ENCODE results near the gene CEP128.

The CEP128 gene

GRCh38 chr14:80608563-80608962, 333.0 kb downstream of the CEP128 start:
- H3K4me2 ChIP-seq (ENCODE audit: insufficient read depth, low read length): no peak overlapping the region
- no peaks in the 10 kb centered on the region for H3K9me3 ChIP-seq (ENCODE audit: insufficient read depth, low read length, severe bottlenecking)
- no peak overlapping the region for H3K9ac ChIP-seq (ENCODE audit: low read depth, low read length)
- H3K27me3 ChIP-seq (ENCODE audit: insufficient read depth, low read length, poor library complexity): no peaks in the 10 kb centered on the region
- no peaks in the 10 kb centered on the region for H3K79me2 ChIP-seq (ENCODE audit: insufficient read depth, low read length)
- TF ChIP-seq, protein P1, sequence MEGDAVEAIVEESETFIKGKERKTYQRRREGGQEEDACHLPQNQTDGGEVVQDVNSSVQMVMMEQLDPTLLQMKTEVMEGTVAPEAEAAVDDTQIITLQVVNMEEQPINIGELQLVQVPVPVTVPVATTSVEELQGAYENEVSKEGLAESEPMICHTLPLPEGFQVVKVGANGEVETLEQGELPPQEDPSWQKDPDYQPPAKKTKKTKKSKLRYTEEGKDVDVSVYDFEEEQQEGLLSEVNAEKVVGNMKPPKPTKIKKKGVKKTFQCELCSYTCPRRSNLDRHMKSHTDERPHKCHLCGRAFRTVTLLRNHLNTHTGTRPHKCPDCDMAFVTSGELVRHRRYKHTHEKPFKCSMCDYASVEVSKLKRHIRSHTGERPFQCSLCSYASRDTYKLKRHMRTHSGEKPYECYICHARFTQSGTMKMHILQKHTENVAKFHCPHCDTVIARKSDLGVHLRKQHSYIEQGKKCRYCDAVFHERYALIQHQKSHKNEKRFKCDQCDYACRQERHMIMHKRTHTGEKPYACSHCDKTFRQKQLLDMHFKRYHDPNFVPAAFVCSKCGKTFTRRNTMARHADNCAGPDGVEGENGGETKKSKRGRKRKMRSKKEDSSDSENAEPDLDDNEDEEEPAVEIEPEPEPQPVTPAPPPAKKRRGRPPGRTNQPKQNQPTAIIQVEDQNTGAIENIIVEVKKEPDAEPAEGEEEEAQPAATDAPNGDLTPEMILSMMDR (IDR thresholded peaks at IDR 0.05; ENCODE audit: borderline replicate concordance, extremely low read depth, low read length, poor library complexity, severe bottlenecking): no peak
- no peak for TF ChIP-seq EZH2 (IDR thresholded peaks at IDR 0.05; ENCODE audit: borderline replicate concordance, low read depth, low read length, severe bottlenecking)
- ATAC-seq (ENCODE audit: insufficient read depth, low read depth): no peak
- no peaks in the 10 kb centered on the region for H3K36me3 ChIP-seq (ENCODE audit: insufficient read depth, low read length)
- DNase-seq: no peak
- no peaks in the 10 kb centered on the region for H3K4me1 ChIP-seq (ENCODE audit: insufficient read depth, low read length)
- no peaks in the 10 kb centered on the region for H4K20me1 ChIP-seq (ENCODE audit: insufficient read depth, low read length)
- H2AFZ ChIP-seq (ENCODE audit: low read depth, low read length): no peak overlapping the region
- H3K27ac ChIP-seq (ENCODE audit: low read length): no peak overlapping the region
- H3K4me3 ChIP-seq (ENCODE audit: low read depth in 1 of 2, low read length in 2 of 2): no peak overlapping the region

- Histone ChIP-seq H3K4me2 (ENCODE audit: insufficient read depth, low read length) (no peak overlapping the region), H3K79me2 (ENCODE audit: insufficient read depth, low read length) (no peaks in the 10 kb centered on the region), H3K4me1 (ENCODE audit: insufficient read depth, low read length) (no peaks in the 10 kb centered on the region), H4K20me1 (ENCODE audit: insufficient read depth, low read length) (no peaks in the 10 kb centered on the region), H3K27ac (ENCODE audit: low read length) (no peak overlapping the region), H3K9ac (ENCODE audit: low read depth, low read length) (no peak overlapping the region), H3K9me3 (ENCODE audit: insufficient read depth, low read length, severe bottlenecking) (no peaks in the 10 kb centered on the region), H3K4me3 (ENCODE audit: low read depth in 1 of 2, low read length in 2 of 2) (no peak overlapping the region), H3K36me3 (ENCODE audit: insufficient read depth, low read length) (no peaks in the 10 kb centered on the region), H3K27me3 (ENCODE audit: insufficient read depth, low read length, poor library complexity) (no peaks in the 10 kb centered on the region), H2AFZ (ENCODE audit: low read depth, low read length) (no peak overlapping the region)
- no peak for ATAC-seq (ENCODE audit: insufficient read depth, low read depth)
- TF ChIP-seq, protein P1 (IDR thresholded peaks at IDR 0.05; ENCODE audit: borderline replicate concordance, extremely low read depth, low read length, poor library complexity, severe bottlenecking): no peak
- TF ChIP-seq EZH2 (IDR thresholded peaks at IDR 0.05; ENCODE audit: borderline replicate concordance, low read depth, low read length, severe bottlenecking): no peak
- no peak for DNase-seq
Measured at GRCh38 chr14:80607430-80608190, 333.9 kb downstream of the CEP128 start.

- Histone ChIP-seq H3K9me3 (ENCODE audit: insufficient read depth, low read length, severe bottlenecking) (no peaks in the 10 kb centered on the region), H3K9ac (ENCODE audit: low read depth, low read length) (no peak overlapping the region), H3K4me1 (ENCODE audit: insufficient read depth, low read length) (no peaks in the 10 kb centered on the region), H3K27ac (ENCODE audit: low read length) (no peak overlapping the region), H3K79me2 (ENCODE audit: insufficient read depth, low read length) (no peaks in the 10 kb centered on the region), H3K36me3 (ENCODE audit: insufficient read depth, low read length) (no peaks in the 10 kb centered on the region; the same call in 1 of the 2 replicates), H3K4me3 (ENCODE audit: low read depth in 1 of 2, low read length in 2 of 2) (no peak overlapping the region), H3K4me2 (ENCODE audit: insufficient read depth, low read length) (no peak overlapping the region), H3K27me3 (ENCODE audit: insufficient read depth, low read length, poor library complexity) (no peaks in the 10 kb centered on the region), H4K20me1 (ENCODE audit: insufficient read depth, low read length) (no peaks in the 10 kb centered on the region), H2AFZ (ENCODE audit: low read depth, low read length) (no peak overlapping the region)
- no peak for TF ChIP-seq EZH2 (IDR thresholded peaks at IDR 0.05; ENCODE audit: borderline replicate concordance, low read depth, low read length, severe bottlenecking)
- TF ChIP-seq, protein P1 (IDR thresholded peaks at IDR 0.05; ENCODE audit: borderline replicate concordance, extremely low read depth, low read length, poor library complexity, severe bottlenecking): no peak
- no peak for ATAC-seq (ENCODE audit: insufficient read depth, low read depth)
- no peak for DNase-seq
Measured at GRCh38 chr14:80606347-80606772, 335.2 kb downstream of the CEP128 start.

All from DND-41 (cell line).